Measurements from ENCODE around the gene PEG3. TPM values are rescaled to one million over a fixed set of nuclear protein-coding genes. Genes with fewer than 3 reads are reported as not detected.

The PEG3 gene
- total and polyA plus RNA-seq, 3 experiments from 2014 or later, result not detected

GRCh38 chr19:56827708-56828107 is 12.8 kb downstream of the PEG3 start:
- no peak overlapping the region for H3K27ac Mint-ChIP-seq
- peaks cover 0 to 6% of the 10 kb centered on the region in 2 donors for H3K27me3 Mint-ChIP-seq
- H3K9me3 Mint-ChIP-seq, result peaks cover 9 to 20% (median 14%) of the 10 kb centered on the region in 5 donors
- DNase-seq, result no peak
- Histone ChIP-seq H3K9me3 (ENCODE audit: low read length) (no peaks in the 10 kb centered on the region), H3K27ac (ENCODE audit: low read depth, low read length) (no peak overlapping the region), H3K4me1 (ENCODE audit: insufficient read depth, low read length) (no peaks in the 10 kb centered on the region), H3K4me3 (ENCODE audit: low read length) (no peak overlapping the region), H3K36me3 (ENCODE audit: insufficient read depth, low read length) (no peaks in the 10 kb centered on the region), H3K27me3 (ENCODE audit: insufficient read depth, low read length, poor library complexity, severe bottlenecking) (no peaks in the 10 kb centered on the region)
- no peaks in the 10 kb centered on the region for H3K4me1 Mint-ChIP-seq
- CTCF ChIA-PET, result no interaction called here
- POLR2A ChIA-PET, result no interaction called here
- no peaks in the 10 kb centered on the region for H3K36me3 Mint-ChIP-seq
- H3K4me3 Mint-ChIP-seq, result no peak overlapping the region

- no peaks in the 10 kb centered on the region for H3K27me3 ChIP-seq (ENCODE audit: insufficient read depth, low read length, poor library complexity, severe bottlenecking)
- Mint-ChIP-seq H3K27me3 (peaks cover 0 to 6% of the 10 kb centered on the region in 2 donors), H3K9me3 (peaks cover 13 to 32% (median 18%) of the 10 kb centered on the region in 5 donors), H3K27ac (no peak overlapping the region), H3K4me1 (no peaks in the 10 kb centered on the region), H3K4me3 (no peak overlapping the region), H3K36me3 (no peaks in the 10 kb centered on the region)
- no peaks in the 10 kb centered on the region for H3K9me3 ChIP-seq (ENCODE audit: low read length)
- ChIA-PET CTCF (no interaction called here), POLR2A (no interaction called here)
- no peak overlapping the region for H3K27ac ChIP-seq (ENCODE audit: low read depth, low read length)
- no peaks in the 10 kb centered on the region for H3K4me1 ChIP-seq (ENCODE audit: insufficient read depth, low read length)
- DNase-seq, result no peak
- no peaks in the 10 kb centered on the region for H3K36me3 ChIP-seq (ENCODE audit: insufficient read depth, low read length)
- no peak overlapping the region for H3K4me3 ChIP-seq (ENCODE audit: low read length)
Measured at GRCh38 chr19:56823956-56824355, 16.6 kb downstream of the PEG3 start.

GRCh38 chr19:56823417-56823816 is 17.1 kb downstream of the PEG3 start:
- ChIA-PET POLR2A (no interaction called here), CTCF (no interaction called here)
- peaks cover 0 to 6% of the 10 kb centered on the region in 2 donors for H3K27me3 Mint-ChIP-seq
- peaks cover 12 to 34% (median 22%) of the 10 kb centered on the region in 5 donors for H3K9me3 Mint-ChIP-seq
- H3K36me3 Mint-ChIP-seq, result no peaks in the 10 kb centered on the region
- Histone ChIP-seq H3K4me1 (ENCODE audit: insufficient read depth, low read length) (no peaks in the 10 kb centered on the region), H3K27me3 (ENCODE audit: insufficient read depth, low read length, poor library complexity, severe bottlenecking) (no peaks in the 10 kb centered on the region), H3K27ac (ENCODE audit: low read depth, low read length) (no peak overlapping the region), H3K9me3 (ENCODE audit: low read length) (no peaks in the 10 kb centered on the region), H3K36me3 (ENCODE audit: insufficient read depth, low read length) (no peaks in the 10 kb centered on the region), H3K4me3 (ENCODE audit: low read length) (no peak overlapping the region)
- no peak overlapping the region for H3K4me3 Mint-ChIP-seq
- no peak overlapping the region for H3K27ac Mint-ChIP-seq
- H3K4me1 Mint-ChIP-seq, result no peaks in the 10 kb centered on the region
- no peak for DNase-seq

- no peak overlapping the region for H3K4me3 Mint-ChIP-seq
- H3K4me3 ChIP-seq (ENCODE audit: low read length), result no peak overlapping the region
- no peaks in the 10 kb centered on the region for H3K9me3 ChIP-seq (ENCODE audit: low read length)
- H3K4me1 Mint-ChIP-seq, result no peaks in the 10 kb centered on the region
- no peak overlapping the region for H3K27ac Mint-ChIP-seq
- H3K9me3 Mint-ChIP-seq, result peaks cover 14 to 36% (median 21%) of the 10 kb centered on the region in 5 donors
- H3K27me3 ChIP-seq (ENCODE audit: insufficient read depth, low read length, poor library complexity, severe bottlenecking), result no peaks in the 10 kb centered on the region
- H3K36me3 Mint-ChIP-seq, result no peaks in the 10 kb centered on the region
- no peak overlapping the region for H3K27ac ChIP-seq (ENCODE audit: low read depth, low read length)
- H3K4me1 ChIP-seq (ENCODE audit: insufficient read depth, low read length), result no peaks in the 10 kb centered on the region
- H3K36me3 ChIP-seq (ENCODE audit: insufficient read depth, low read length), result no peaks in the 10 kb centered on the region
- peaks cover 0 to 6% of the 10 kb centered on the region in 2 donors for H3K27me3 Mint-ChIP-seq
- ChIA-PET POLR2A (no interaction called here), CTCF (no interaction called here)
- no peak for DNase-seq
Measured at GRCh38 chr19:56822755-56823154, 17.8 kb downstream of the PEG3 start.

GRCh38 chr19:56821675-56822074 is 18.9 kb downstream of the PEG3 start:
- H3K9me3 Mint-ChIP-seq, result peaks cover 18 to 44% (median 26%) of the 10 kb centered on the region in 5 donors
- CTCF ChIA-PET, result no interaction called here
- POLR2A ChIA-PET, result no interaction called here
- no peak overlapping the region for H3K27ac Mint-ChIP-seq
- H3K27me3 Mint-ChIP-seq, result peaks cover 0 to 6% of the 10 kb centered on the region in 2 donors
- no peaks in the 10 kb centered on the region for H3K4me1 Mint-ChIP-seq
- no peaks in the 10 kb centered on the region for H3K4me1 ChIP-seq (ENCODE audit: insufficient read depth, low read length)
- DNase-seq, result no peak
- no peaks in the 10 kb centered on the region for H3K27me3 ChIP-seq (ENCODE audit: insufficient read depth, low read length, poor library complexity, severe bottlenecking)
- no peaks in the 10 kb centered on the region for H3K36me3 ChIP-seq (ENCODE audit: insufficient read depth, low read length)
- H3K9me3 ChIP-seq (ENCODE audit: low read length), result no peaks in the 10 kb centered on the region
- H3K4me3 Mint-ChIP-seq, result no peak overlapping the region
- H3K36me3 Mint-ChIP-seq, result no peaks in the 10 kb centered on the region
- H3K27ac ChIP-seq (ENCODE audit: low read depth, low read length), result no peak overlapping the region
- H3K4me3 ChIP-seq (ENCODE audit: low read length), result no peak overlapping the region

GRCh38 chr19:56821209-56821608 is 19.3 kb downstream of the PEG3 start:
- Mint-ChIP-seq H3K27me3 (peaks cover 0 to 6% of the 10 kb centered on the region in 2 donors), H3K4me3 (no peak overlapping the region), H3K9me3 (peaks cover 21 to 48% (median 30%) of the 10 kb centered on the region in 5 donors)

GRCh38 chr19:56819166-56819565 is 21.4 kb downstream of the PEG3 start:
- H3K4me3 Mint-ChIP-seq, result no peak overlapping the region
- no peak for DNase-seq
- no peaks in the 10 kb centered on the region for H3K36me3 ChIP-seq (ENCODE audit: insufficient read depth, low read length)
- no peaks in the 10 kb centered on the region for H3K27me3 ChIP-seq (ENCODE audit: insufficient read depth, low read length, poor library complexity, severe bottlenecking)
- ChIA-PET POLR2A (no interaction called here), CTCF (no interaction called here)
- H3K27me3 Mint-ChIP-seq, result no peaks in the 10 kb centered on the region
- no peak overlapping the region for H3K27ac ChIP-seq (ENCODE audit: low read depth, low read length)
- H3K4me1 Mint-ChIP-seq, result no peaks in the 10 kb centered on the region
- no peak overlapping the region for H3K27ac Mint-ChIP-seq
- peaks cover 0 to 2% (median 0%) of the 10 kb centered on the region in 3 donors for H3K36me3 Mint-ChIP-seq
- no peaks in the 10 kb centered on the region for H3K4me1 ChIP-seq (ENCODE audit: insufficient read depth, low read length)
- H3K9me3 ChIP-seq (ENCODE audit: low read length), result no peaks in the 10 kb centered on the region
- peaks cover 25 to 46% (median 34%) of the 10 kb centered on the region in 5 donors for H3K9me3 Mint-ChIP-seq
- no peak overlapping the region for H3K4me3 ChIP-seq (ENCODE audit: low read length)

More at GRCh38 chr19:56821209-56821608, 19.3 kb downstream of the PEG3 start:
- Histone ChIP-seq H3K4me3 (ENCODE audit: low read length) (no peak overlapping the region), H3K4me1 (ENCODE audit: insufficient read depth, low read length) (no peaks in the 10 kb centered on the region), H3K36me3 (ENCODE audit: insufficient read depth, low read length) (no peaks in the 10 kb centered on the region), H3K27ac (ENCODE audit: low read depth, low read length) (no peak overlapping the region), H3K27me3 (ENCODE audit: insufficient read depth, low read length, poor library complexity, severe bottlenecking) (no peaks in the 10 kb centered on the region), H3K9me3 (ENCODE audit: low read length) (no peaks in the 10 kb centered on the region)
- DNase-seq, result no peak
- CTCF ChIA-PET, result no interaction called here
- POLR2A ChIA-PET, result no interaction called here
- Mint-ChIP-seq H3K36me3 (no peaks in the 10 kb centered on the region), H3K4me1 (no peaks in the 10 kb centered on the region), H3K27ac (no peak overlapping the region)

- no peak overlapping the region for H3K27ac ChIP-seq (ENCODE audit: low read depth, low read length)
- H3K4me3 ChIP-seq (ENCODE audit: low read length), result no peak overlapping the region
- H3K9me3 ChIP-seq (ENCODE audit: low read length), result no peaks in the 10 kb centered on the region
- H3K36me3 ChIP-seq (ENCODE audit: insufficient read depth, low read length), result no peaks in the 10 kb centered on the region
- peaks cover 0 to 2% (median 0%) of the 10 kb centered on the region in 3 donors for H3K36me3 Mint-ChIP-seq
- H3K9me3 Mint-ChIP-seq, result peaks cover 23 to 37% (median 33%) of the 10 kb centered on the region in 5 donors
- CTCF ChIA-PET, result no interaction called here
- no peak overlapping the region for H3K27ac Mint-ChIP-seq
- no peaks in the 10 kb centered on the region for H3K27me3 ChIP-seq (ENCODE audit: insufficient read depth, low read length, poor library complexity, severe bottlenecking)
- POLR2A ChIA-PET, result no interaction called here
- H3K4me1 Mint-ChIP-seq, result no peaks in the 10 kb centered on the region
- H3K4me1 ChIP-seq (ENCODE audit: insufficient read depth, low read length), result no peaks in the 10 kb centered on the region
- no peaks in the 10 kb centered on the region for H3K27me3 Mint-ChIP-seq
- no peak overlapping the region for H3K4me3 Mint-ChIP-seq
- no peak for DNase-seq
Measured at GRCh38 chr19:56814656-56815055, 25.9 kb downstream of the PEG3 start.

- H3K36me3 ChIP-seq (ENCODE audit: insufficient read depth, low read length), result no peaks in the 10 kb centered on the region
- POLR2A ChIA-PET, result no interaction called here
- Mint-ChIP-seq H3K4me3 (no peak overlapping the region), H3K9me3 (peaks cover 18 to 37% (median 27%) of the 10 kb centered on the region in 5 donors), H3K4me1 (no peaks in the 10 kb centered on the region), H3K27ac (no peak overlapping the region), H3K27me3 (no peaks in the 10 kb centered on the region), H3K36me3 (peaks cover 0 to 2% (median 0%) of the 10 kb centered on the region in 3 donors)
- no peaks in the 10 kb centered on the region for H3K27me3 ChIP-seq (ENCODE audit: insufficient read depth, low read length, poor library complexity, severe bottlenecking)
- H3K4me3 ChIP-seq (ENCODE audit: low read length), result no peak overlapping the region
- no peaks in the 10 kb centered on the region for H3K4me1 ChIP-seq (ENCODE audit: insufficient read depth, low read length)
- no peak for DNase-seq
- H3K9me3 ChIP-seq (ENCODE audit: low read length), result no peaks in the 10 kb centered on the region
- CTCF ChIA-PET, result no interaction called here
- no peak overlapping the region for H3K27ac ChIP-seq (ENCODE audit: low read depth, low read length)
Measured at GRCh38 chr19:56813531-56813930, 27.0 kb downstream of the PEG3 start.

Measured in CD8-positive, alpha-beta memory T cell (primary cell).